ENCODE measurements around the gene KRTAP10-2. TPM values are rescaled to one million over a fixed set of nuclear protein-coding genes. Genes with fewer than 3 reads are reported as not detected.

The KRTAP10-2 gene
- total RNA-seq, 1 donor from 2014 or later, result not detected

GRCh38 chr21:44530903-44531605, 20.3 kb downstream of the KRTAP10-2 start:
- intact Hi-C loops (cut with DNase I), result no loop called here
- Histone ChIP-seq H3K27me3 (no peaks in the 10 kb centered on the region), H3K9me3 (no peaks in the 10 kb centered on the region), H3K4me1 (no peaks in the 10 kb centered on the region), H3K36me3 (no peaks in the 10 kb centered on the region), H3K4me3 (no peak overlapping the region), H3K27ac (no peak overlapping the region)
- TF ChIP-seq POLR2AphosphoS5 (IDR thresholded peaks at IDR 0.05; ENCODE audit: insufficient read depth in 1 of 2, low read depth in 1 of 2) (no peak), POLR2A (IDR thresholded peaks at IDR 0.05) (no peak), CTCF (IDR thresholded peaks at IDR 0.05) (no peak)
- no peak for DNase-seq (ENCODE audit: extremely low spot score in 2 of 2)

- Histone ChIP-seq H3K4me3 (no peak overlapping the region), H3K4me1 (no peaks in the 10 kb centered on the region), H3K27me3 (no peaks in the 10 kb centered on the region), H3K9me3 (no peaks in the 10 kb centered on the region), H3K27ac (no peak overlapping the region), H3K36me3 (no peaks in the 10 kb centered on the region)
- intact Hi-C loops (cut with DNase I), result no loop called here
- DNase-seq (ENCODE audit: extremely low spot score in 2 of 2), result no peak
- TF ChIP-seq CTCF (IDR thresholded peaks at IDR 0.05) (no peak), POLR2AphosphoS5 (IDR thresholded peaks at IDR 0.05; ENCODE audit: insufficient read depth in 1 of 2, low read depth in 1 of 2) (no peak), POLR2A (IDR thresholded peaks at IDR 0.05) (no peak)
Observed at GRCh38 chr21:44530221-44530902, 20.9 kb downstream of the KRTAP10-2 start.

- no peak for TF ChIP-seq CTCF (IDR thresholded peaks at IDR 0.05)
- TF ChIP-seq POLR2A (IDR thresholded peaks at IDR 0.05), result no peak
- TF ChIP-seq POLR2AphosphoS5 (IDR thresholded peaks at IDR 0.05; ENCODE audit: insufficient read depth in 1 of 2, low read depth in 1 of 2), result no peak
- DNase-seq (ENCODE audit: extremely low spot score in 2 of 2), result no peak
- Histone ChIP-seq H3K4me3 (no peak overlapping the region), H3K36me3 (no peaks in the 10 kb centered on the region), H3K9me3 (no peaks in the 10 kb centered on the region), H3K4me1 (no peaks in the 10 kb centered on the region), H3K27ac (no peak overlapping the region), H3K27me3 (no peaks in the 10 kb centered on the region)
- intact Hi-C loops (cut with DNase I), result no loop called here
Observed at GRCh38 chr21:44529503-44530125, 21.7 kb downstream of the KRTAP10-2 start.

GRCh38 chr21:44529011-44529421, 22.3 kb downstream of the KRTAP10-2 start:
- no peak for DNase-seq (ENCODE audit: extremely low spot score in 2 of 2)
- H3K27ac ChIP-seq, result no peak overlapping the region
- H3K36me3 ChIP-seq, result no peaks in the 10 kb centered on the region
- H3K9me3 ChIP-seq, result no peaks in the 10 kb centered on the region
- intact Hi-C loops (cut with DNase I), result no loop called here
- H3K27me3 ChIP-seq, result no peaks in the 10 kb centered on the region
- TF ChIP-seq POLR2A (IDR thresholded peaks at IDR 0.05), result no peak
- TF ChIP-seq CTCF (IDR thresholded peaks at IDR 0.05), result no peak
- no peak for TF ChIP-seq POLR2AphosphoS5 (IDR thresholded peaks at IDR 0.05; ENCODE audit: insufficient read depth in 1 of 2, low read depth in 1 of 2)
- no peak overlapping the region for H3K4me3 ChIP-seq
- H3K4me1 ChIP-seq, result no peaks in the 10 kb centered on the region

GRCh38 chr21:44528634-44528995, 22.7 kb downstream of the KRTAP10-2 start:
- no peaks in the 10 kb centered on the region for H3K27me3 ChIP-seq
- DNase-seq (ENCODE audit: extremely low spot score in 2 of 2), result no peak
- H3K9me3 ChIP-seq, result no peaks in the 10 kb centered on the region
- H3K4me1 ChIP-seq, result no peaks in the 10 kb centered on the region
- H3K27ac ChIP-seq, result no peak overlapping the region
- H3K4me3 ChIP-seq, result no peak overlapping the region
- no peak for TF ChIP-seq CTCF (IDR thresholded peaks at IDR 0.05)
- no peak for TF ChIP-seq POLR2AphosphoS5 (IDR thresholded peaks at IDR 0.05; ENCODE audit: insufficient read depth in 1 of 2, low read depth in 1 of 2)
- no peak for TF ChIP-seq POLR2A (IDR thresholded peaks at IDR 0.05)
- intact Hi-C loops (cut with DNase I), result no loop called here
- H3K36me3 ChIP-seq, result no peaks in the 10 kb centered on the region

Data from vagina (tissue), 2 donors.